ENCODE measurements around the gene MMP15. TPM values are rescaled to one million over a fixed set of nuclear protein-coding genes. Genes with fewer than 3 reads are reported as not detected.
A peak's percentile ranks its signal among the peaks of the same experiment; 100 is the strongest.

MMP15 gene
- total and polyA plus RNA-seq, 8 donors: 25.3 to 63.5 (median 46.3) TPM

DNA sequence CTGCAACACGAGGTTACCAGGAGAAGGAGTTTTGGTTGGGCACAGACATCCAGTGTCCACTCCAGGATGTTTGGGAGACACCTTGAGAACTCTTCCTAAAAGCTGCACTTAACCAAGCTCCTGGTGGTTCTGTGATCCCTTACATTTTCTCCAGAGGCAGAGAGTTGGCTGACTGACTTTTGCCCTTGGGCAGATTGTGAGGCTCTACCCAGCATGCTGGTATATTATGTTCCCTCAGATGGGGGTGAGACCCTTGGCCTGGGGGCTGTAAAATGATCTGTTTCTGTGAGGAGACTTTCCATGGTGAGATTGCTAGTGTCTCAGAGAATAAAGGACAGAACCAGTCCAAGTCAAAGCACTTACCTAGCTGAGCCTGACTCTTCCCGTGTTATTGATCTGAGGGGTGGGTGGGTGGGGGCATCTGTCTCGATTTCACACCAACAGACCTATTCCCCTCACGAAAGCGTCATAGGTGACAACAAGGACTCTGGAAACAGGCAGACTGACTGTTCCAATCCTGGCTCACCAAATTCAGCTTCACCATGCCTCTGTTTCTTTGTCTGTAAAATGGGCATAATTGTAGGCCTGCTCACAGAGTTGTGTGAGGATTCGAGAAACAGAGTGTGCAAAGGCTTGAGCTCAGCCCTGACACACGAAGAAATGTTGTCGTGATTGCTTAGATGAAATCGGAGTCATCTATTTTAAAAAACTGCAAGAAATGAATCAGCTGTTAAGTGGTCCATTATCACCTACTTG, 12.2 kb upstream of the MMP15 start:
- no peak for ATAC-seq
- peaks cover 0 to 86% of the 10 kb centered on the region in 2 donors for H3K36me3 ChIP-seq

DNA sequence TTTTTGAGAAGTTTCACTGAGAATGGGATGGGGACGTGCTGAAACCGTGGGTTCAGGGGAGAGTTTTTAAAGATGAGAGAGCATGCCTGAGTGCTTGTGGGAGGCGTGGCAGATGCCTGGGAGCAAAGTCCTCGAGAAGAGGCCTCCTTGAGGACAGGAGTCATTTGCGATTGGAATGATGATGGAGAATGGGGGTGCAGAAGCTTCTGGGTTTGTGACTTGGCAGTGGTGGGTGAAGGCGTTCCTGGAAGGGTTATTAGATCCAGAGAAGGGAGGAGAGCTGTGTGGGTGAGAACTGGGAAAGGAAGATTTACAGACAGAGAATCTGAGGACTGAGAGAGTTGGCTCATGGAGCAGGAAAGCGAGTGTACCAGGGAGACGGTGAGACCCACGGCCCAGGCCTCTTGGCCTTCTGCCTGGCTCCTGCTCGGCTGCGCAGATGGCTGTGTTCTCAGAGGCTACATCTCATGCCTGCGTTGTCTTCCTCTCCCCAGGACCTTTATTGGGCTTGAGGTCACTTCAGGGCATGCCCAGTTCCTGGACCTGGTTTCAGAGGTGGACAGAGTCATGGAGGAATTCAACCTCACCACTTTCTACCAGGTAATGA, 8.6 kb upstream of the MMP15 start:
- no peak for ATAC-seq
- H3K4me1 ChIP-seq: peaks cover 0 to 14% of the 10 kb centered on the region in 2 donors
- peaks cover 0 to 75% of the 10 kb centered on the region in 2 donors for H3K36me3 ChIP-seq
- no peak overlapping the region for H3K27ac ChIP-seq
- intact Hi-C loops (cut with DNase I): no loop called here
- no peaks in the 10 kb centered on the region for H3K27me3 ChIP-seq
- no peak overlapping the region for H3K4me3 ChIP-seq
- H3K9me3 ChIP-seq: no peaks in the 10 kb centered on the region
- DNase-seq: peak in 1 of 4 donors; percentile 22
- TF ChIP-seq, protein P1, sequence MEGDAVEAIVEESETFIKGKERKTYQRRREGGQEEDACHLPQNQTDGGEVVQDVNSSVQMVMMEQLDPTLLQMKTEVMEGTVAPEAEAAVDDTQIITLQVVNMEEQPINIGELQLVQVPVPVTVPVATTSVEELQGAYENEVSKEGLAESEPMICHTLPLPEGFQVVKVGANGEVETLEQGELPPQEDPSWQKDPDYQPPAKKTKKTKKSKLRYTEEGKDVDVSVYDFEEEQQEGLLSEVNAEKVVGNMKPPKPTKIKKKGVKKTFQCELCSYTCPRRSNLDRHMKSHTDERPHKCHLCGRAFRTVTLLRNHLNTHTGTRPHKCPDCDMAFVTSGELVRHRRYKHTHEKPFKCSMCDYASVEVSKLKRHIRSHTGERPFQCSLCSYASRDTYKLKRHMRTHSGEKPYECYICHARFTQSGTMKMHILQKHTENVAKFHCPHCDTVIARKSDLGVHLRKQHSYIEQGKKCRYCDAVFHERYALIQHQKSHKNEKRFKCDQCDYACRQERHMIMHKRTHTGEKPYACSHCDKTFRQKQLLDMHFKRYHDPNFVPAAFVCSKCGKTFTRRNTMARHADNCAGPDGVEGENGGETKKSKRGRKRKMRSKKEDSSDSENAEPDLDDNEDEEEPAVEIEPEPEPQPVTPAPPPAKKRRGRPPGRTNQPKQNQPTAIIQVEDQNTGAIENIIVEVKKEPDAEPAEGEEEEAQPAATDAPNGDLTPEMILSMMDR (IDR thresholded peaks at IDR 0.05): no peak

More for the DNA sequence above, 12.2 kb upstream of the MMP15 start:
- Histone ChIP-seq H3K4me3 (no peak overlapping the region), H3K27me3 (no peaks in the 10 kb centered on the region), H3K4me1 (no peaks in the 10 kb centered on the region), H3K9me3 (no peaks in the 10 kb centered on the region), H3K27ac (no peak overlapping the region)
- TF ChIP-seq, protein P1 (IDR thresholded peaks at IDR 0.05): no peak
- intact Hi-C loops (cut with DNase I): no loop called here
- DNase-seq: no peak

DNA sequence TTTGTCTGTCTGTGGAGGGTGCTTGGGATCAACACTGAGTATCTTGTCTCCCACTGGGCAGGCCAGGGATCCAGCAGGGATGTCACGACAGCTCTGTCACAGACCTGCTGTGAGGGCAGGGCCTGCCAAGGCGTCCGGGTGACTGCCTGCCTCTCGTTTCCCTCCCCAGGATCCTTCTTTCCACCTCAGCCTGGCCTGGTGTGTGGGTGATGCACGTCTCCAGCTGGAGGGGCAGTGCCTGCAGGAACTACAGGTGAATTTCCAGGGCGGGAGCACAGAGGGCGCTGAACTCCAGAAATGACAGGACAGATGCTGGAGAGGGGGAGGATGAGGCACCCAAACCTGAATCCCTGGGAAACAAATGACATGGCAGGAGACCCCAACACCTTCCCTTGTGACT, 6.8 kb upstream of the MMP15 start:
- TF ChIP-seq, protein P1 (IDR thresholded peaks at IDR 0.05): no peak
- H3K4me1 ChIP-seq: peaks cover 11 to 32% of the 10 kb centered on the region in 2 donors
- DNase-seq (peak in 1 of 4 donors; percentile 54), ATAC-seq (no peak)
- H3K36me3 ChIP-seq: peaks cover 0 to 57% of the 10 kb centered on the region in 2 donors
- no peaks in the 10 kb centered on the region for H3K9me3 ChIP-seq
- no peaks in the 10 kb centered on the region for H3K27me3 ChIP-seq
- no peak overlapping the region for H3K27ac ChIP-seq
- intact Hi-C loops (cut with DNase I): no loop called here
- no peak overlapping the region for H3K4me3 ChIP-seq

DNA sequence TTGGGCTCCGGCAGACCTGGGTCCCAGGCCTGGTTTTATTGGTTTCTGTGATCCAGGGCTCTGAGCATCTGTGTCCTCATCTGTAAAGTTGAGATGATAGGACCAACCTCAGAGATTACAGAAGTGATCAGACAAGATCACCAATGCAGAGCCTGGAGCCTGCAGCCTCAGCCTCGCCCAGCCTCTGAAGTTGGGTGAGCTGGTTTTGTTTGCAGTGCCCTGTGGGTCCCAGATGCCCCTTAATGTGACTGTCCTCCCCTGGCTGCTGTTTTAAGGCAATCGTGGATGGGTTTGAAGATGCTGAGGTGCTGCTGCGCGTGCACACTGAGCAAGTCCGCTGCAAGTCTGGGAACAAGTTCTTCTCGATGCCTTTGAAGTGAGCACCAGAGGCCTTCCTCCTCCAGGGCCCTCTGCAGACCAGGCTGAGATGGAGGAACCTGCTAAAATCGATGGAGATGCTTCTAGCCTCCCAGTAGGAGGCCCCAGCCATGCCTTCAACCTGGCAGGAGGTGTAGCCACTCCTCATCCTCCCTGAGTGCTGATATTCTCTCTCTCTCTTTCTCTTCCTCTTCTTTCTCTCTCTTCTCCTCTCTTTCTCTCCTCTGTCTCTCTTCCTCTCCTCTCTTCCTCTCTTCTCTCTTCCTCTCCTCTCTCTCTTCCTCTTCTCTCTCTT, 5.6 kb upstream of the MMP15 start:
- Histone ChIP-seq H3K27me3 (peaks cover 0 to 10% of the 10 kb centered on the region in 2 donors), H3K27ac (no peak overlapping the region), H3K36me3 (peaks cover 0 to 45% of the 10 kb centered on the region in 2 donors), H3K4me1 (peaks cover 16 to 44% of the 10 kb centered on the region in 2 donors), H3K4me3 (no peak overlapping the region), H3K9me3 (no peaks in the 10 kb centered on the region)
- intact Hi-C loops (cut with DNase I): loop anchor here (5.0 to 10.0 kb wide), 3 partner anchors 102 to 177 kb away; partner anchors contain the start of genes CFAP20 (in 1 of the 2) and CSNK2A2 (in 1 of the 2)
- no peak for ATAC-seq
- TF ChIP-seq, protein P1 (IDR thresholded peaks at IDR 0.05): no peak
- DNase-seq: peak in 1 of 4 donors; percentile 12
